Endothelial cell of umbilical vein (primary cell): Measurements from ENCODE around the gene SMIM10L1. TPM values are rescaled to one million over a fixed set of nuclear protein-coding genes. Genes with fewer than 3 reads are reported as not detected.

Source experiments
- BruUV-seq: library from RNA; stranded (reverse); fragments of 400-500 nt; replicated peaks from 2 replicates; lab custom pipeline; 2021; lab: Mats Ljungman, UMichigan
- CTCF ChIA-PET: fragments of 300-600, 350-600 bp; sonication (Branson Sonifier 250); formaldehyde crosslinking; loops from one replicate; lab custom pipeline; 2021; ENCODE audit warnings: antibody characterized with exemption, inconsistent platforms; lab: Charles Lee
- POLR2A ChIA-PET: fragments of 300-600, 350-600 bp; sonication (Branson Sonifier 250); formaldehyde crosslinking; loops from one replicate; lab custom pipeline; 2021; ENCODE audit warnings: antibody characterized with exemption, inconsistent platforms; lab: Charles Lee
- DNase-seq: peaks from one replicate; pipeline ENCODE4 v3.0.0-alpha.2; 2011; ENCODE audit warnings: low read depth, low spot score
- FAIRE-seq: peaks from 2 replicates; lab custom pipeline; 2011; peaks lifted over from hg19 to GRCh38; lab: Jason Lieb, UNC
- H2AFZ ChIP-seq: 2 replicates; pipeline ENCODE4 v1.6.0; 2012; ENCODE audit warnings: low read depth, low read length, control low read depth, inconsistent platforms
- H3K27ac ChIP-seq: 2 replicates; pipeline ENCODE4 v1.5.1; 2011; ENCODE audit warnings: low read depth, mild to moderate bottlenecking, control low read depth, low read length, moderate library complexity; ENCODE audit not compliant: insufficient read depth
- H3K27me3 ChIP-seq, 2 experiments: 2 replicates each; pipeline versions ENCODE4 v1.6.0 to v1.6.1; 2011; ENCODE audit warnings: low read length in 2 of 2, mixed read lengths in 1 of 2; ENCODE audit not compliant: control insufficient read depth in 2 of 2, insufficient read depth in 2 of 2
- H3K36me3 ChIP-seq, 2 experiments: 2 replicates in 1 of 2; 3 replicates in 1 of 2; pipeline ENCODE4 v1.5.1; 2011; ENCODE audit warnings: low read length in 2 of 2, mild to moderate bottlenecking in 1 of 2, moderate library complexity in 1 of 2; ENCODE audit not compliant: control insufficient read depth in 2 of 2, insufficient read depth in 2 of 2; ENCODE audit errors: extremely low read depth in 1 of 2
- H3K4me1 ChIP-seq: 3 replicates; pipeline ENCODE4 v1.5.1; 2011; ENCODE audit warnings: mild to moderate bottlenecking, low read length; ENCODE audit not compliant: control insufficient read depth, insufficient read depth; ENCODE audit errors: extremely low read depth
- H3K4me2 ChIP-seq: 2 replicates; pipeline ENCODE4 v1.6.1; 2011; ENCODE audit warnings: low read length, control low read depth, mixed read lengths; ENCODE audit not compliant: insufficient read depth
- H3K4me3 ChIP-seq, 3 experiments: fragments of 200-600 bp in 1 of 3; sonication (generic), shearing (Covaris generic) in 1 of 3; replicated peaks in 1 of 3; 2 replicates each; pipeline ENCODE4 v1.5.1; 2011 to 2016; ENCODE audit warnings: control low read depth in 3 of 3, low read length in 3 of 3, mild to moderate bottlenecking in 2 of 3, inconsistent platforms in 1 of 3, low read depth in 1 of 3, moderate library complexity in 1 of 3; ENCODE audit not compliant: insufficient read depth in 1 of 3
- H3K79me2 ChIP-seq: 2 replicates; pipeline ENCODE4 v1.6.0; 2012; ENCODE audit warnings: low read length, inconsistent platforms; ENCODE audit not compliant: control insufficient read depth, insufficient read depth
- H3K9ac ChIP-seq: replicated peaks from 2 replicates; pipeline ENCODE3; 2011; ENCODE audit warnings: low read length, control low read depth; ENCODE audit not compliant: insufficient read depth; ENCODE audit errors: extremely low read depth
- H3K9me1 ChIP-seq: replicated peaks from 3 replicates; pipeline ENCODE4 v1.6.0; 2011; ENCODE audit warnings: mild to moderate bottlenecking, low read length; ENCODE audit not compliant: control insufficient read depth, insufficient read depth; ENCODE audit errors: extremely low read depth
- H3K9me3 ChIP-seq: replicated peaks from 2 replicates; pipeline ENCODE4 v1.5.1; 2012; ENCODE audit warnings: low read length, inconsistent platforms; ENCODE audit not compliant: control insufficient read depth, insufficient read depth
- H4K20me1 ChIP-seq: replicated peaks from 2 replicates; pipeline ENCODE3; 2011; ENCODE audit warnings: mild to moderate bottlenecking, low read length; ENCODE audit not compliant: control insufficient read depth, insufficient read depth; ENCODE audit errors: extremely low read depth
- CTCF ChIP-seq, 2 donors: IDR thresholded peaks; 1 replicate in 1 of 2; 2 replicates in 1 of 2; pipeline ENCODE4 v1.5.1; 2011; ENCODE audit warnings: low read length in 2 of 2, mild to moderate bottlenecking in 2 of 2, moderate library complexity in 2 of 2, control low read depth in 1 of 2, inconsistent platforms in 1 of 2, low read depth in 1 of 2; ENCODE audit not compliant: insufficient read depth in 1 of 2; ENCODE audit errors: extremely low read depth in 1 of 2
- EZH2 ChIP-seq: IDR thresholded peaks from 2 replicates; pipeline ENCODE4 v1.6.1; 2012; ENCODE audit warnings: borderline replicate concordance, low read depth, mild to moderate bottlenecking, moderate library complexity, low read length, inconsistent platforms; ENCODE audit not compliant: severe bottlenecking
- FOS ChIP-seq: IDR thresholded peaks from 2 replicates; pipeline ENCODE4 v1.6.1; 2011; ENCODE audit warnings: mild to moderate bottlenecking, low read length, moderate library complexity, borderline replicate concordance; ENCODE audit not compliant: insufficient read depth
- GATA2 ChIP-seq: IDR thresholded peaks from 2 replicates; pipeline ENCODE4 v1.7.0; 2011; ENCODE audit warnings: low read depth, mild to moderate bottlenecking, moderate library complexity, mixed read lengths, low read length; ENCODE audit not compliant: insufficient read length, insufficient read depth
- JUN ChIP-seq: IDR thresholded peaks from 2 replicates; pipeline ENCODE4 v1.6.1; 2011; ENCODE audit warnings: borderline replicate concordance, low read depth; ENCODE audit not compliant: insufficient read length, insufficient read depth
- MAX ChIP-seq: IDR thresholded peaks from 2 replicates; pipeline ENCODE4 v1.6.1; 2011; ENCODE audit not compliant: insufficient read depth, insufficient read length
- MYC ChIP-seq: IDR thresholded peaks from one replicate; pipeline ENCODE4 v1.6.1; 2011; ENCODE audit warnings: mild to moderate bottlenecking, low read depth, low read length
- POLR2A ChIP-seq: IDR thresholded peaks from 2 replicates; pipeline ENCODE4 v1.6.1; 2012; ENCODE audit warnings: low read depth, mild to moderate bottlenecking, control low read depth, low read length
- POLR2AphosphoS5 ChIP-seq: IDR thresholded peaks from 2 replicates; pipeline ENCODE4 v1.6.1; 2012; ENCODE audit warnings: low read depth, mild to moderate bottlenecking, control low read depth, low read length, moderate library complexity; ENCODE audit not compliant: insufficient read depth
- dilution Hi-C: fragments of 300-500 bp; cut with MboI; formaldehyde crosslinking; loops from one replicate; pipeline ENCODE4 v1.15.0; 2019; ENCODE audit warnings: low sequenced_read_pairs; ENCODE audit not compliant: extremely low pct_ligation_motif_present
- intact Hi-C: fragments of 100-400 bp; cut with micrococcal nuclease; formaldehyde crosslinking; loops from one replicate; pipeline ENCODE4 v1.10.0; 2022
- polyA plus RNA-seq, 4 experiments: library from polyadenylated mRNA; depleted of rRNA in 3 of 4; stranded (reverse) in 3 of 4; unstranded in 1 of 4; fragments of >200 nt; gene quantifications; 2 replicates each; pipeline versions ENCODE4 v1.2.1 to v1.2.3, GENCODE V29; 2011 to 2012; ENCODE audit warnings: missing spikeins in 1 of 4
- total RNA-seq: library from RNA; stranded (reverse); gene quantifications from 2 replicates; pipeline ENCODE4 v1.2.3, GENCODE V29; 2021

SMIM10L1 gene
- total and polyA plus RNA-seq, 2 donors (not counting 3 experiments of a cell fraction or from before 2014, with no cell fraction given): 5.1 to 10.8 TPM

GRCh38 chr12:11144297-11144696 lies 26.7 kb upstream of the SMIM10L1 start:
- no TSS peak for BruUV-seq
- intact Hi-C loops (no loop called here), dilution Hi-C loops (no loop called here)
- DNase-seq (no peak), FAIRE-seq (no peak)
- Histone ChIP-seq H3K9me1 (no peaks in the 10 kb centered on the region), H3K4me2 (no peak overlapping the region), H3K9ac (no peak overlapping the region), H4K20me1 (peaks cover 2% of the 10 kb centered on the region), H3K4me3 (no peak overlapping the region), H3K4me1 (no peaks in the 10 kb centered on the region), H3K27me3 (no peaks in the 10 kb centered on the region), H2AFZ (no peak overlapping the region), H3K27ac (no peak overlapping the region), H3K9me3 (no peaks in the 10 kb centered on the region), H3K36me3 (no peaks in the 10 kb centered on the region), H3K79me2 (peaks cover 42% of the 10 kb centered on the region)
- CTCF ChIA-PET: interaction anchor here (0.6 kb wide), 1 partner anchor 13 kb away, joined by 3 read pairs; no protein-coding TSS in a partner anchor
- TF ChIP-seq POLR2A (no peak), GATA2 (no peak), MYC (no peak), POLR2AphosphoS5 (no peak)
- POLR2A ChIA-PET: no interaction called here

- Histone ChIP-seq H3K4me2 (no peak overlapping the region), H3K27ac (no peak overlapping the region), H3K36me3 (no peaks in the 10 kb centered on the region), H3K4me1 (no peaks in the 10 kb centered on the region), H3K9me1 (no peaks in the 10 kb centered on the region), H3K4me3 (no peak overlapping the region), H3K9ac (no peak overlapping the region), H2AFZ (no peak overlapping the region), H3K27me3 (no peaks in the 10 kb centered on the region), H3K9me3 (no peaks in the 10 kb centered on the region), H4K20me1 (peaks cover 2% of the 10 kb centered on the region), H3K79me2 (peaks cover 30% of the 10 kb centered on the region)
- no TSS peak for BruUV-seq
- FAIRE-seq (no peak), DNase-seq (no peak)
- POLR2A ChIA-PET: no interaction called here
- no peak for TF ChIP-seq GATA2
- no peak for TF ChIP-seq FOS
- TF ChIP-seq POLR2A: no peak
- TF ChIP-seq POLR2AphosphoS5: no peak
- TF ChIP-seq MAX: no peak
- TF ChIP-seq CTCF (IDR thresholded peaks at IDR 0.05; ENCODE audit: extremely low read depth in 1 of 2, insufficient read depth in 1 of 2, low read depth in 1 of 2, low read length in 2 of 2): no peak
- TF ChIP-seq JUN: no peak
- TF ChIP-seq EZH2: no peak
- no peak for TF ChIP-seq MYC
- CTCF ChIA-PET: no interaction called here
- dilution Hi-C loops: no loop called here
- intact Hi-C loops: no loop called here
Observed at GRCh38 chr12:11147420-11147819, 23.6 kb upstream of the SMIM10L1 start.
